Measurements from ENCODE around the gene CRYGA.
A peak's percentile ranks its signal among the peaks of the same experiment; 100 is the strongest.

CRYGA gene

GRCh38 chr2:208179028-208179609, 15.7 kb upstream of the CRYGA start:
- DNase-seq (ENCODE audit: low spot score in 2 of 2) (no peak), ATAC-seq (no peak)
- no peak overlapping the region for H3K27ac Mint-ChIP-seq
- H3K4me1 Mint-ChIP-seq, result no peaks in the 10 kb centered on the region
- no peaks in the 10 kb centered on the region for H3K36me3 Mint-ChIP-seq
- no peaks in the 10 kb centered on the region for H3K9me3 Mint-ChIP-seq
- H3K4me3 Mint-ChIP-seq, result no peak overlapping the region

DNA sequence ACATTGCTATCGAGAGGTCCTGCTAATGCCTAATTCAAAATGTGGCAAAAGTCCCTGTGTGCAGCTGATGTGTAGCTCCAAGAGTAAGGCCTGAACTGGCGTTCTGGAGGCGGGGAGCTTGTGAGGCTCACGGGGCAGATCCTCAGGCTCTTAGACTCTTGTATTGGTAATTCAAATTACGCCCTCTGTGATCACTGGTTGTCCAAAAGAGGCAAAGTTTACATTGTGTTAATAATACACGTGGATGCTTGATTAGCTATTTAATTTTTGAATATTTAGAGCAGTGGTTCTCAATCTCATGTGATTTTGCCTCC, 12.4 kb upstream of the CRYGA start:
- H3K27ac Mint-ChIP-seq, result no peak overlapping the region
- no peaks in the 10 kb centered on the region for H3K9me3 Mint-ChIP-seq
- H3K4me1 Mint-ChIP-seq, result no peaks in the 10 kb centered on the region
- H3K4me3 Mint-ChIP-seq, result no peak overlapping the region
- ATAC-seq (no peak), DNase-seq (ENCODE audit: low spot score in 2 of 2) (no peak)
- no peaks in the 10 kb centered on the region for H3K36me3 Mint-ChIP-seq

- Mint-ChIP-seq H3K36me3 (no peaks in the 10 kb centered on the region), H3K4me3 (no peak overlapping the region), H3K9me3 (no peaks in the 10 kb centered on the region), H3K4me1 (no peaks in the 10 kb centered on the region), H3K27ac (no peak overlapping the region)
- DNase-seq (ENCODE audit: low spot score in 2 of 2) (peak; percentile 33 to 74), ATAC-seq (peak; percentile 94)
Observed at GRCh38 chr2:208175069-208175839, 11.9 kb upstream of the CRYGA start.

- Mint-ChIP-seq H3K9me3 (no peaks in the 10 kb centered on the region), H3K27ac (no peak overlapping the region), H3K4me3 (no peak overlapping the region), H3K4me1 (no peaks in the 10 kb centered on the region), H3K36me3 (no peaks in the 10 kb centered on the region)
- DNase-seq (ENCODE audit: low spot score in 2 of 2), result no peak
- no peak for ATAC-seq
Observed at GRCh38 chr2:208174144-208174543, 10.8 kb upstream of the CRYGA start.

- Mint-ChIP-seq H3K9me3 (no peaks in the 10 kb centered on the region), H3K36me3 (no peaks in the 10 kb centered on the region), H3K4me1 (no peaks in the 10 kb centered on the region), H3K27ac (no peak overlapping the region), H3K4me3 (no peak overlapping the region)
- peak; percentile 22 for ATAC-seq
- DNase-seq (ENCODE audit: low spot score in 2 of 2), result no peak
Observed at GRCh38 chr2:208172125-208172524, 8.7 kb upstream of the CRYGA start.

DNA sequence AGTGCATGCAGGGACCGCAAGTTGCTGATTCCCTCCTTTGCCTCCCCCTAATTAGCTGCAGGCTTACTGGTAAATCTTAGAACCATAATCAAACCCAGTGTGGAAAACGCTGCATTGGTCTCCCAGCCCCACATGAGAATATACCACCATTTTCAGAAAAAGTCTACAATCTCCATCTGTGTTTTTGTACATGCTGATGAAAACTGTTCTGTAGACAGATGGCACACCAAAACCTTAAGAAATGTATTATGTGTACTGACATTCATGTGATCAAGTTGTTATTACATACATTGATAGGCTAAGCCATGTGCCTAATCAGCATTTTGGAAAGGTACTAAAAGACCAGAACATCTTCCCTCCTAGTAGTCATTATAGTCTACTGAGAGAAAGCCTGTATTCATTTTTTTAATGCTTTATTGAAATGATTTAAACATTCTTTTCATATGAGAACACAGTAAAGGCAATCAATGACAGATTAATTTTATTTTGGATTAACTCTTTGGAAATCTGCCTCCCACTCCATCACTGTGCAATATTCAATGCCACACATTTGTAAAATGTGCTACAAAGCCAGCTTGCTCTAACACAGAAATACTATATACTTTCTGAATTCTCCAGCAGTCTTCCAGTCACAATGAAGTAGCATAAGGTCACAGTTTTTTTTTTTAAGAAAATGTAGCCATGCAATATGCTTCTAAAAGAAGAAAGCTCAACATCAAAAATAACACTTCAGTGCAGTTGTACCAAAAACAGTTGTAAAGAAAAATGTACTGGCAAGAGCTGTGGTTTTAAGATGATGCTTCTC, 1.8 kb upstream of the CRYGA start:
- no peaks in the 10 kb centered on the region for H3K9me3 Mint-ChIP-seq

DNA sequence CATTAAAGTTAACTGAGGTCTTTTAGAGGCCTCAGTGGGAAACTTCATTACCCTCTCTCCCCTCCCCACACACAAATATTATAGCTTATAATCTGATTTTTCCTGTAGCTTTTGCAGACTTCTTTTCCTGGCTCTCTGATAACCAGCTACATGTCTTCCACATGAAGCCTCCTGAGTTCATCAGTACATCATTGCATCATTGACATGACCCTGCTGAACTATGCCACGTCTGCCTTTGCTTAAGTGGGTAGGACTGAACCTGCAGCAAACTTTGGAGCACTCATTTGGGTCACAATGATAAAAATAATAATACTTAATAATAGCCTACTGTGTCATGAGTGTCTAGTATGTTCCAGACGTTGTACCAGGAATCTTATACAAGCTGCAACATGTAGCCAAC, 7.0 kb downstream of the CRYGA start:
- Mint-ChIP-seq H3K9me3 (no peaks in the 10 kb centered on the region), H3K27ac (no peak overlapping the region), H3K4me3 (no peak overlapping the region), H3K4me1 (no peaks in the 10 kb centered on the region), H3K36me3 (no peaks in the 10 kb centered on the region)
- ATAC-seq, result no peak
- no peak for DNase-seq (ENCODE audit: low spot score in 2 of 2)

More for the DNA sequence above, 1.8 kb upstream of the CRYGA start:
- Mint-ChIP-seq H3K36me3 (no peaks in the 10 kb centered on the region), H3K4me3 (no peak overlapping the region), H3K4me1 (no peaks in the 10 kb centered on the region), H3K27ac (no peak overlapping the region)
- DNase-seq (ENCODE audit: low spot score in 2 of 2), result no peak
- ATAC-seq, result no peak

DNA sequence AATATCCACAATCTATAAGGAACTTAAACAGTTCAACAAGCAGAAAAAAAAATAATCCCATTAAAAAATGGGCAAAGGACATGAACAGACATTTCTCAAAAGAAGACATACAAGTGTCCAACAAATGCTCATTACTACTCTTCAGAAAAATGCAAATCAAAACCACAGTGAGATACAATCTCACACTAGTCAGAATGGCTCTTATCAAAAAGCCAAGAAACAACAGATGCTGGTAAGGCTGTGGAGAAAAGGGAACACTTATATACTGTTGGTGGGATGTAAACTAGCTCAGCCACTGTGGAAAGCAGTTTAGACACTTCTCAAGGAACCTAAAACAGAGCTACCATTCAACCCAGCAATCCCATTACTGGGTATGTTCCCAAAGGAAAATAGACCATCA, 10.2 kb downstream of the CRYGA start:
- no peak for ATAC-seq
- H3K27ac Mint-ChIP-seq, result no peak overlapping the region
- no peaks in the 10 kb centered on the region for H3K36me3 Mint-ChIP-seq

DNA sequence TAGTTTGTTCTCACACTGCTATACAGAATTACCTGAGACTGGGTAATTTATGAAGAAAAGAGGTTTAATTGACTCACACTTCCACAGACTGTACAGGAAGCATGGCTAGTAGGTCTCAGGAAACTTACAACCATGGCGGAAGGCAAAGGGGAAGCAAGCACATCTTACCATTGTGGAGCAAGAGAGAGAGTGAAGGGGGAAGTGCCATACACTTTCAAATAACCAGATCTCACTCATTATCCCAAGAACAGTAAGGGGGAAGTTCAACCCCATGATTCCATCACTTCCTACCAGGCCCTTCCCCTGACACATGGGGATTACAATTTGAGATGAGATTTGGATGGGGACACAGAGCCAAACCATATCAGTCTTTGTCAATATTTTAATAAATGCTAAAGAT, 12.4 kb downstream of the CRYGA start:
- Mint-ChIP-seq H3K36me3 (no peaks in the 10 kb centered on the region), H3K4me3 (no peak overlapping the region), H3K27ac (no peak overlapping the region), H3K9me3 (no peaks in the 10 kb centered on the region), H3K4me1 (no peaks in the 10 kb centered on the region)
- DNase-seq (ENCODE audit: low spot score in 2 of 2), result no peak
- ATAC-seq, result no peak

More for the DNA sequence above, 10.2 kb downstream of the CRYGA start:
- Mint-ChIP-seq H3K4me3 (no peak overlapping the region), H3K9me3 (no peaks in the 10 kb centered on the region), H3K4me1 (no peaks in the 10 kb centered on the region)
- no peak for DNase-seq (ENCODE audit: low spot score in 2 of 2)

GRCh38 chr2:208150094-208150493, 13.3 kb downstream of the CRYGA start:
- no peak for ATAC-seq
- Mint-ChIP-seq H3K4me1 (no peaks in the 10 kb centered on the region), H3K9me3 (no peaks in the 10 kb centered on the region), H3K27ac (no peak overlapping the region), H3K4me3 (no peak overlapping the region), H3K36me3 (no peaks in the 10 kb centered on the region)
- DNase-seq (ENCODE audit: low spot score in 2 of 2), result no peak

DNA sequence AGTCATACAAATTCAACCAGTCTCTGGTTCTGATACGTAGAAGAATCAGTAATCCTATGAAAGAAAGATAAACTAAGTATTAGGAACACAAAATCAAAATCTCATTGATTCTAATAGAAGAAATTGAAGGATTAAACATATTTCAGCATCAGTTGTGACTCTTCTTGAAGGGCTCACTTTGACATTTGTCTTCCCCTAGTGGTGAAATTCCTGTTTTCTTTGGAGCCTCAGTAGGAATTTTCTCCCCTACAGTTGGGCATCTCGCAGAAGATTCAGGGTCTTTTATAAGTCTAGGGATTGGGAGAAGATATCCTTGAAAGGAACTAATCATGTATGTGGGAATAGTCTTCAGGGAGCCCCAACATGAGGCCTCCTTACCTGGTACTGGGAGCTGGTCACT, 14.6 kb downstream of the CRYGA start:
- H3K27ac Mint-ChIP-seq, result no peak overlapping the region
- no peak for DNase-seq (ENCODE audit: low spot score in 2 of 2)
- H3K9me3 Mint-ChIP-seq, result no peaks in the 10 kb centered on the region
- ATAC-seq, result no peak
- H3K36me3 Mint-ChIP-seq, result no peaks in the 10 kb centered on the region
- H3K4me1 Mint-ChIP-seq, result no peaks in the 10 kb centered on the region
- no peak overlapping the region for H3K4me3 Mint-ChIP-seq

DNA sequence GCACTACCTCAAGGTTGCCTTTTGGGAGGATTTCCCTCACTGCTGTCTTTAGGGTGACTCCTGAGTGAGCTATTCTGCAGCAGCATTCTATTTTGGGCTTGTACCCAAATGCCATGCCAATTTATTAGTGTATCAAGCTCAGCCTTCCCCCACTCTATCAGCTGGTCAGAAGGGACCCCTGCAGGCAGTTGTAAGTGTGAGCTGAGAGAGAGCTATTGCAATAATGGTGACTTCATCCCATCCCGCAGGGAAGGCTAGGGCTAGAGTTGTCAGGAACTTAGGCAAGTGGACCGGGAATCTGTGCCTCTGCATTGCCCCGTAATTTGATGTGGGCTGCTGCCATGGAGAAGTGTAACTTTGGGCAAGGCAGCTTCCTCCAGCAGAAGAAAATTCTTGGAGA, 15.6 kb downstream of the CRYGA start:
- no peaks in the 10 kb centered on the region for H3K9me3 Mint-ChIP-seq
- no peak overlapping the region for H3K27ac Mint-ChIP-seq
- DNase-seq (ENCODE audit: low spot score in 2 of 2) (no peak), ATAC-seq (no peak)
- H3K4me3 Mint-ChIP-seq, result no peak overlapping the region
- H3K4me1 Mint-ChIP-seq, result no peaks in the 10 kb centered on the region
- no peaks in the 10 kb centered on the region for H3K36me3 Mint-ChIP-seq

DNA sequence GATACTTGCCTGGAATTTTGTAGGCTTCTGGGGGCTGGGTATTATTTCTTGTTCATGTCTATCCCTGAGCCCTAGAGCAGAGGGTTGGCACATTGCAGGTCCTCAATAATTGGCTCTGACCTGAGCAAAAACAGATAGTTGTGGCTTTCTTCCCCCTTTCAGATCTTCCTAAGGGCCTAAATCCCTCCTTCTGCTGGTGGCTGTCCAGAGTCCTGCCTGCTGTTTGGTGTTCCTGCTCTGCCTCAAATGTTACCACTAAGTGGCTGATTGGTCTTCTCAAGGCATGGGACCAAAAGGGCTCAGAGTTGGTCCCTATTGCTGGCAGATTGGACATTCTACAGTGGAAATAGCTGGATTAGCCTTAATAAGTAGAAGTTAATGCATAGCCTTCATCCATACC, 16.4 kb downstream of the CRYGA start:
- no peaks in the 10 kb centered on the region for H3K4me1 Mint-ChIP-seq
- no peaks in the 10 kb centered on the region for H3K9me3 Mint-ChIP-seq
- DNase-seq (ENCODE audit: low spot score in 2 of 2), result no peak
- H3K27ac Mint-ChIP-seq, result no peak overlapping the region
- ATAC-seq, result peak; percentile 11
- H3K4me3 Mint-ChIP-seq, result no peak overlapping the region
- no peaks in the 10 kb centered on the region for H3K36me3 Mint-ChIP-seq

- Mint-ChIP-seq H3K27ac (no peak within 1 kb of the TSS), H3K9me3 (no peaks in the 10 kb centered on the region), H3K36me3 (no peaks in the 10 kb centered on the region), H3K4me3 (no peak within 1 kb of the TSS), H3K4me1 (no peaks in the 10 kb centered on the region)
- DNase-seq (ENCODE audit: low spot score in 2 of 2) (no peak), ATAC-seq (no peak)
Observed at GRCh38 chr2:208146006-208146405, 17.4 kb downstream of the CRYGA start, which contains the start of gene CRYGB. Gene CRYGB (minus strand): TSS chr2:208146158. CDS start chr2:208146120, 38 bp downstream.

DNA sequence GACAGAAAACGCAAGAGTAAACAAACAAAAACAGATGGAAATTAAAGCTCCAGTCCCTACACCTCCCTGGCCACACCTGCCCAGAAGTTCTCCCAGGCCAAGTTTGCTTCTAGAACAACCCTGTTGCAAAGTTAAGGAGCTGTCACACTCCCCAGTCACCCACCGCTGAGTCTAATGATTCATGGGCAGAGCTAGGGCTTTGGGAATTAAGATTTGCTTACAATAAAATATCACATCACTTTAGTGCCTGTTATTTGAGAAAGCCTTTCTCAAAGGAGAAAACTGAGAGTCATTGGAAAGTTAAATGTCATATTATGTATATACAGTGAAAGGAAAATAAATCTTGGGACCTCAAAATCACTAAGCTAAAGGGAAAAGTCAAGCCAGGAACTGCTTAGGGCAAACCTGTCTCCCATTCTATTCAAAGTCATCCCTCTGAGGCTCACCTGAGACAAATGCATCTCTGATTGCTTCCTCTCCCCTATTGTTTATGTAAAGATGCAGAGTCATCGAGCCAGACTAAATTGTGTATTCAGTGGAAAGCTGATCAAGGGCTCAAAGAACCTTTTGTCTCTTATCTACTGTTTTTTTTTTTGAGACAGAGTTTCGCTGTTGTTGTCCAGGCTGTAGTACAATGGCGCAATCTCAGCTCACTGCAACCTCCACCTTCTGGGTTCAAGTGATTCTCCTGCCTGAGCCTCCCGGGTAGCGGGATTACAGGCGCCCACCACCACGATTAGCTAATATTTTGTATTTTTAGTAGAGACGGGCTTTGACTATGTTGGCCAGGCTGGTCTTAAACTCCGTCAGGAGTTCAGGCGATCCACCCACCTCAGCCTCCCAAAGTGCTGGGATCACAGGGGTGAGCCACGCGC, 20.2 kb downstream of the CRYGA start:
- no peak overlapping the region for H3K4me3 Mint-ChIP-seq
- no peaks in the 10 kb centered on the region for H3K9me3 Mint-ChIP-seq
- no peak overlapping the region for H3K27ac Mint-ChIP-seq
- no peaks in the 10 kb centered on the region for H3K4me1 Mint-ChIP-seq
- ATAC-seq, result no peak
- DNase-seq (ENCODE audit: low spot score in 2 of 2), result no peak
- no peaks in the 10 kb centered on the region for H3K36me3 Mint-ChIP-seq
